HG03159 (cell line): ENCODE data around the gene SLC46A1.

Source experiments
- ATAC-seq: cut with Tn5 transposase; IDR thresholded peaks from one replicate; pipeline ENCODE4 v1.9.1; 2021; ENCODE audit warnings: mild to moderate bottlenecking, moderate library complexity; ENCODE audit not compliant: unreplicated experiment

Gene SLC46A1

DNA sequence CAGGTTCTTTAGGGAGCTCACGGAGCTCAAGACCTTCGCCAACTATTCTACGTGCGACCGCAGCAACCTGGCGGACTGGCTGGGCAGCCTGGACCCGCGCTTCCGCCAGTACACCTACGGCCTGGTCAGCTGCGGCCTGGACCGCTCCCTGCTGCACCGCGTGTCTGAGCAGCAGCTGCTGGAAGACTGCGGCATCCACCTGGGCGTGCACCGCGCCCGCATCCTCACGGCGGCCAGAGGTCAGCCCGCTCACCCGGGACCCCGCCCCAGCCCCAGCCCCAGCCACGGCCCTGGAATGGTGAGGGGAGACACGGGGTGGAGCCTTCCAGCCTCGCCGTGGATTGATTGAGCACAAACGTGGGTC, 21.0 kb downstream of the SLC46A1 start:
- ATAC-seq = no peak

DNA sequence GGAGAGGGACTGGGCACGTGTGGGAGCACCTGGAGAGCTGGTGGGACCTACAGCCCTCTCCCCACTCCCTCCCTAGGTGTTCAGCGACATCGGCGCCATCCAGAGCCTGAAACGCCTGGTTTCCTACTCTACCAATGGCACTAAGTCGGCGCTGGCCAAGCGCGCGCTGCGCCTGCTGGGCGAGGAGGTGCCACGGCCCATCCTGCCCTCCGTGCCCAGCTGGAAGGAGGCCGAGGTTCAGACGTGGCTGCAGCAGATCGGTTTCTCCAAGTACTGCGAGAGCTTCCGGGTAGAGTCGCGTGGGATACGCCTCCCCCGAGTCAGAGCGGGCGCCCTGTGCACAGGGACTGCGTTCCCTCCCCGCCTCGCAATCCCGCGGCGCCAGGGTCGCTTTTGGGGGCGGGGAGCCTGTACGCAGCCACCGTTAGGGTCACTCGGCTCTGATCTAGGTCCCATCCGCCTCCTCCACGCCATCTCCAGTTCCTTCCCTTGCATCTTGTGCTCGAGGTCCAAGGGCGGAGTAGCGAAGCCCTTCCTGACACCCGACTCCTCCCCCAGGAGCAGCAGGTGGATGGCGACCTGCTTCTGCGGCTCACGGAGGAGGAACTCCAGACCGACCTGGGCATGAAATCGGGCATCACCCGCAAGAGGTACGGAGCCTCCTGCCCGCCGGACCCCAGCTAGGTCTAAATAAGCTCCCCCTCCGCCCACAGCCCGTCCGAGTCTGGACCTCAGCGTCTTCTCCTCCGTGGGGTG, 21.6 kb downstream of the SLC46A1 start:
- peak; percentile 52 for ATAC-seq

DNA sequence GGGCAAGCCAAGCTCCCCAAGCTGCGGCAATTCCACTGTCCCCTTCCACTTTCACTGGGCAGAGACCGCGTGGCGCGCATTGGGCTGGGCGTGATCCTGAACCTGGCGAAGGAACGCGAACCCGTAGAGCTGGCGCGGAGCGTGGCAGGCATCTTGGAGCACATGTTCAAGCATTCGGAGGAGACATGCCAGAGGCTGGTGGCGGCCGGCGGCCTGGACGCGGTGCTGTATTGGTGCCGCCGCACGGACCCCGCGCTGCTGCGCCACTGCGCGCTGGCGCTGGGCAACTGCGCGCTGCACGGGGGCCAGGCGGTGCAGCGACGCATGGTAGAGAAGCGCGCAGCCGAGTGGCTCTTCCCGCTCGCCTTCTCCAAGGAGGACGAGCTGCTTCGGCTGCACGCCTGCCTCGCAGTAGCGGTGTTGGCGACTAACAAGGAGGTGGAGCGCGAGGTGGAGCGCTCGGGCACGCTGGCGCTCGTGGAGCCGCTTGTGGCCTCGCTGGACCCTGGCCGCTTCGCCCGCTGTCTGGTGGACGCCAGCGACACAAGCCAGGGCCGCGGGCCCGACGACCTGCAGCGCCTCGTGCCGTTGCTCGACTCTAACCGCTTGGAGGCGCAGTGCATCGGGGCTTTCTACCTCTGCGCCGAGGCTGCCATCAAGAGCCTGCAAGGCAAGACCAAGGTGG, 24.7 kb downstream of the SLC46A1 start:
- ATAC-seq = no peak

DNA sequence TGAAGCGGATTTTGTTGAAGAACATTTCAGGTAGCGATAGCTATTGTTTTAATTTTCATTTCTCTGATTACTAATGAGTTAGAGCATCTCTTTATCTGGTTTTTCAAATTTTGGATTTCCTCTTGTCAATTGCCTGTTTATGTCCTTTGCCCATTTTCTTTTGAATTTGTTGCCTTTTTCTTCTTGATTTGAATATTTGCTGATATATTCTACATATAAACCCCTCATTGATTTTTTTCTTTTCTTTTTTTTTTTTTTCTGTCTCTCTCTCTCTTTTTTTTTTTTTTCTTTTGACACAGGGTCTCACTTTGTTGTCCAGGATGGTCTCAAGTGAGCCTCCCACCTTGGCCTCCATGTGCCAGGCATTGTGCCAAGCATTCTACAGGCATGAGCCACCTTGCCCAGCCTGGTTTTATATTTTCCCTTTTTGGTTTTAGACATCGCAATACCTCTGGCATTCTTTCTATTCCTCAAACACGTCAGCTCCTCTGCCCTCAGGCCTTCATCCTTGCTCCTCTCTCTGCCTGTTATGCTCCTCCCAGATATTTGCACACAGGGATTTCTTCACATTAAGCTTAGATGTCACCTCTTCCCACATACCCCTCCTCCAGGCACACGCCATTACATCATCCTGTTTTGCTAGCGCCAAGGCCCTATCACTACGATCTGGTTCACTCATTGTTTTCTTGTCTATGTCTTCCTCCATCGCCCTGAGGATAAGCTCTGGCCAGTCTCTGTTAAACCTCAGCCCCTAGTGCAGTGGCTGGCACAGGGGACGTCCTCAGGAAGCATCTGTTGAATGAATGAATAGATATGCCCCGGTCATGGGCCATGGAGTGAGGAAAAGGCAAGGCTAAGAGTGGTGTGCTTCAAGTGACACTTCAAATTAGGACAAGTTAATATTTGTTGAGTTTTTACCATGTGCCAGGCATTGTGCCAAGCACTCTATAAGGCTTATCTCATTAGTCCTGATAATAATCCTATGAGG, 25.9 kb downstream of the SLC46A1 start:
- no peak for ATAC-seq

DNA sequence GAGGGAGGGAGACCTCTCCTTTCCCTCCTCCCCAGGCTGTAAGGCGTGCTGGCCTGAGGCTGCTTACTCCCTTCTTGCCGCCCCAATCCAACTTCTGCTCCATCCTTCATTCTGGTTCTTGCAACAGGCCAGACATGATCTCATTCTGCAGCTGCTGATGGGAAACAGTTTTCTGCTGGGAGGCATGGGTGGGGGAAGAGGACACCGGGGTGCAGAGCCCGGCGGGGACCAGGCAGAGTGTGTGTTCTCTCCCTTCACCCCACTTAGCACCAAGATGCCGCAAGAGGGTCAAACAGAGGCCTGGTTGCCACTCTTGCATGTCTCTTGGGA, 33.1 kb downstream of the SLC46A1 start:
- ATAC-seq = no peak

DNA sequence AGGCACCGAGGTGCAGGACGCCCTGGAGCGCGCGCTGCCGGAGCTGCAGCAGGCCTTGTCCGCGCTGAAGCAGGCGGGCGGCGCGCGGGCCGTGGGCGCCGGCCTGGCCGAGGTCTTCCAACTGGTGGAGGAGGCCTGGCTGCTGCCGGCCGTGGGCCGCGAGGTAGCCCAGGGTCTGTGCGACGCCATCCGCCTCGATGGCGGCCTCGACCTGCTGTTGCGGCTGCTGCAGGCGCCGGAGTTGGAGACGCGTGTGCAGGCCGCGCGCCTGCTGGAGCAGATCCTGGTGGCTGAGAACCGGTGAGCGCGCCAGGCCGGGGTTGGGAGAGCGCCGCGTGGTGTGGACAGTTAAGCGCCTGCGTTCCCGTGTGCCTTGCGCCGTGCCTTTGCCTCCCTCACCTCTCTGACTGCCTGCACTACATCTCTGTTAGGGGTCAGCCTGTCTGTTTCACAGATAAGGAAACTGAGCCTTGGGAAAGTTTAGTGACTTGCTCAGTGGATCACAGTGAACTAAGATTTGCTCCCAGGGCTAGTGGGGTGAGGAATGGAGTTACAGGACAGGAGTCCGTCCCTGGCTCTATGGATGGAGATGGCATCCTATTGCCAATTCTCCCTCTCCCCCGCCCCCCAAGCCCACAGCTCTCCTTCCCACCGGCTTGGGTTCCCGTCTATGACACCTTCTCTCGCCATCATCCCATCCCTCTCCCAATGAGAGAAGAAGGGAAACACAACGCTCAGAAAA, 33.6 kb downstream of the SLC46A1 start:
- peak; percentile 28 for ATAC-seq

DNA sequence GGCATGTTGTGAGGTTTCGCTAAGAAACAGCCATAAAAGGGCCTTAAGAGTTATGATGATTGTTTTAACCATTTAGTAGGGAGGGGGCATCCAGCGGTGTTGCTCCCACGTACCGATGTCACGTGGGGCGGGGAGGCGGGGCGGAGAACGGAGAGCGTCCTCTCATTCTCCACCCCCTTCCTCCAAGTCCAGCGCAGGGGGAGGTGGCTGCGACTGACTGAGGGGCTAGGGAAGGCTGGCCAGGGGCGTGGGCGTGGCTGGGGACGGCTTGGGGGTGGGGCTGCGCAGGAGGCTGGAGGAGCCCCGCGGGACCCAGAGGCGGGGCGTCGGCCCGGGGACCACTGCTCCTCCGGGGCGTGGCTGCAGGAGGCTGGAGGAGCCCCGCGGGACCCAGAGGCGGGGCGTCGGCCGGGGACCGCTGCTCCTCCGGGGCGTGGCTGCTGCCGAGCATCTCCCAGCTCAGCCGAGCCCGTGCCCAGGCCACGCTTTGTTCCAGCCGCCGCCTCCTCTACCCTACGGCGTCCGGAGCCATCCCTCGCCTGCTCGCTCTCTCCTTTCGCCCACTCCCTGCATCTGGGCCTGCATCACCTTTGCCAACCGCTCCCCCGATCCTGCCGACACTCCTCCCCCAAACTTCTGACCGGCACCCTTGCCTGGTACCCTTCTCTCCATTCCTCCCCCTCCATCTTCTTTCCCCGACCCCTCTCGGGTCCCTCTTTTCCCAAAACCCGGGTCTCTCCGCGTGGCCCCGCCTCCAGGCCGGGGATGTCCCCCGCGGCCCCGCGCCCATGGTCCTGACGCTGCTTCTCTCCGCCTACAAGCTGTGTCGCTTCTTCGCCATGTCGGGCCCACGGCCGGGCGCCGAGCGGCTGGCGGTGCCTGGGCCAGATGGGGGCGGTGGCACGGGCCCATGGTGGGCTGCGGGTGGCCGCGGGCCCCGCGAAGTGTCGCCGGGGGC, 34.5 kb downstream of the SLC46A1 start, which contains the start of gene SARM1:
Gene SARM1 (plus strand): TSS at position 450 of the 958 bp plus-strand sequence. CDS start 339 bp downstream, at position 789.
- peak; percentile 81 for ATAC-seq

DNA sequence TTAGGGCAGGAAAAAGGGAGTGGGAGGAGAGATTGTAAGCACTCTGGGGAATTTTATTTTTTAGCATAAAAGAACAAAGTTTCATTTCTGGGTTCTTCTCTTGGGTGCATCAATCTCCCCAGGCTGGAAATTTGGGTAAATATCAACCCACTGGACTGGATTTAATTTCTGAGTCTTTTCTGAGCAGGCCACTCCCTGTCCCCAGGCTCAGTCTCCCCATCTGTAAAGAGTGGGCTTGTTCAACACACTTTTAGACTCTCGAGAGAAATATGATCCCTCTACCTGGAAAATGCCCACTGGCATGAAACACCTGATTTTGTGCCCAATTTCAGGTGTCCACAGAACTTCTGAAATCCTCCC, 35.3 kb downstream of the SLC46A1 start:
- no peak for ATAC-seq

DNA sequence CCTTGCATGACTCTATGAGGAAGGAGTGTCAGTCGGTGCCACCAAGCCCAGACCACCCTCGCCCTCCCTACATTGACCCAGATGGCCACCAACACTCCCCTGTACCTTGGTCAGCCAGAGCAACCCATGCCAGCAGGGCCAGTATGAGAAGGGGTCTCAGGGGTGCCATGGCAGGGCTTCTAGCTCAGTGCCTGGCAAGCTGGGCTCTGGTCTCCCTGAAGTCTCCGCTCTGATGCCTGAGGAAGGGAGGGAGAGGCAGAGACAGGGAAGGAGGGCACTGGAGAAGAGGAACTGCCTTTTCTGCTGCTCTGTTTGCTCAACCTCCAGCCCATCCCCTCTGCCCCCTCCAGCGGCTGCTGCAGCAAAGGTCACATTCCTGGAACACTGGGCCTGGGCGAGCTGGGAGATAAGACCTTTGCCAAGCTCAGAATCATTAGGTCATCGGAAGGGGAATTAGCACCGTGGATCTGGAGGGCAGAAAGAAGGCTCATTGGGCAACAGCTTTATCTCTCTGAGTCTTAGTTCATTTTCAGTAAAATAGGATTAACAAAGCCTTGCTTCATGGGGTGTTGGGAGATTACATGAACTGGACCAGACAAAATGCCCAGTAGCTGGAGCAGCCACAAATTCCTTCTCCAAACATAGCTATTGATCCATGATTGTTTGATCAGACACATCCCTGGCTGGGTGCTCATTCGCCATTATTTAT, 35.8 kb downstream of the SLC46A1 start, which contains the start of gene VTN:
Gene VTN (minus strand): TSS at position 273 of the 709 bp plus-strand sequence. CDS start 104 bp downstream, at position 169.
- ATAC-seq = no peak

DNA sequence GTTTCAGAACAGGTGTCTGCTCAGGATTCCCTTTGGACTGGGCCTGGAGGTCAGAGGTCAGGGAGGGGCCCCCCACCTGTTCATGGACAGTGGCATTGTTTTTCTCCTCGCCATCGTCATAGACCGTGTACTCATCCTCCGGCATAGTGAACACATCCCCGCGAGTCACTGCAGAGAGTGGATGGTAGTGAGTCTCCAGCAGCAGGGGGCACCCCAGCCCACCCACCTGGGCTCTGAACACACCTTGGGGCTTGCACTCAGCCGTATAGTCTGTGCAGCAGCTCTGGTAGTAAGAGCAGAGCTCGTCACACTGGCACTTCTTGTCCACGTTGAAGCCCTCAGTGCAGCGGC, 36.4 kb downstream of the SLC46A1 start:
- ATAC-seq = no peak

DNA sequence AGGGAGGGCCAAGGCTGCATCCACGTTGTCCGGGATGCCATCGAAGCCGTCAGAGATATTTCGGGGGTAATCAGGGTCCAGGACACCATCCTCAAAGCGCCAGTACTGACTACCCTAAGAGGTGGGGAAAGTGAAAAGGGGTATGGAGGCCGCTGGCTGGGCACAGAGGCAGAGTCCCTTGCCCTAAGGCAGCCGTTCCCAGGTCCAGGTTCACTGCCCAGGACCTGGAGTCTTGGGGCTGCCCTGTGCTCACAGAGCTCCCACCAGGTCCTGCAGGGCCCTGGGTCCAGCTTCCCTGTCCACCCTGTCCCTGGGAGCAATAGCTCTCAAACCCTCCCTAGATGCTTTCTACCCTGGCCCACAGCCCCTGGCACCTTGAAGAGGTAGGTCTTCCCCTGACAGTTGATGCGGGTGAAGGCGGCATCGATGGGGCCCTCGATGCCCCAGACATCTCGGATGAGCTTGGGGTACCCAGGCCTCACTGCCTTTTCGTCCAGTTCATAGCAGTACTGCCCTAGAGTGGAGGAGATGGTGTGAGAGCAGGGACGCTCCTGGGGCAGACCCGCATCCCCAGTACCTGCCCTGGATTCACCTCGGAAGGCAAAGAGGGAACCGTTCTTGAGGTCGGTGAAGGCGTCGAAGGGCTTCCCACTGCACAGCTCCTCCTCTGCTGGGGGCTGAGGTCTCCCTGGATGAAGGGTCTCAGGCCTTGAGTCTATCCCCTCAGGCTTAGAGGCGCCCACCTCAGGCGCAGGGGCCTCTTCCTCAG, 36.9 kb downstream of the SLC46A1 start:
- ATAC-seq = no peak

DNA sequence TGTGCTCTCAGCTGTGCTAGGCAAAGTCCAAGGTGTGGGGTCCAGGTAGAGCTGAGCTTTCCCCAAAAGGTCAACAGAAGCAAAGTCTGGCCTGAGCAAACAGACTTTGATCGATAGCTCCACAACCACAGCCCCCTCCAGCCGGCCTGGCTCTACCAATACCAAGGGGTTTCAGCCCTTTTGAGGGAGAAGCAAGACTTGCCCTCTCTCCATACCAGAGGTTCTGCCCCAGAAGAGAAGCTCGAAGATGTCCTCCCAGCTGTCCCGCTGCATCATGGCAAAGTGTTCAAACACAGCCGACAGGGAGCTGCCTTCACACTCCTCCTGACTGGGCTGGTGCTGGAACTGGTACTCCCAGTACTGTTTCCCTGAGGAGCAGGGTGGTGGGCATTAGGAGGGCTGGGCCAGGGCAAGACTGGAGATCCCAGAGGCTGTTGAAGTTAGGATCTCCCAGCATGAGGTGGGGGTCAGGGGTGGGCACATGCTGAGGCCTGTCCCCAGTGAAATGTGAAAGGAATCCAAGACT, 37.6 kb downstream of the SLC46A1 start:
- no peak for ATAC-seq

DNA sequence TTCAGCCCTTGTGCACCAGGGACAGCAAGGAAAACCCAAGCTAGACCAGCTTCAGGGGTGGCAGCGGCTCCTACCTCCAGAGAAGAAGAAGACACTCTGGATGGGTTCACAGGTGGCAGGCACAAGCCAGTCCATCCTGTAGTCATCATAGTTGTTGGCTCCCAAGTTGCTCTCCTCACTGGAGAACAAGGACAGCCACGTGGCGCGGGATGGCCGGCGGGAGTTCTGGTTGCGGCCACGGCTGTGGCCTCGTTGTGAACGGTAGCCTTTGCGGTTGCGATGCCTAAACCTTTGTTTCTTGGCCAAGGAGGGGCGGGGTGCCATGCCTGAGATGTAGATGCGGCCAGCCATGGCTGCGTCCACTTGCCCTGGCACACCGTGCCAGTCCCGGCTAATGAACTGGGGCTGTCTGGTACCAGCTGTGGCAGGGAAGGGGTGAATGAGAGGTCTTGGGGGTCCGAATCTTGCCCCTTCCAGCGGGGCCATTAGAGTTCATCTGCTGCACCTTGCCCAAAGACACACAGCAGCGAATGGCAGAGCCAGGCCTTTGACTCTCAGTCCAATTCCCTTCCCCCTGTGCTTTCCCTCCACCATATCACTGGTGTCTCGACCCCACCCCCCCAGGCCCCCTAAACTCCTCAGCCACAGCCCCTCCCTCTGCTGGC, 38.2 kb downstream of the SLC46A1 start:
- no peak for ATAC-seq

DNA sequence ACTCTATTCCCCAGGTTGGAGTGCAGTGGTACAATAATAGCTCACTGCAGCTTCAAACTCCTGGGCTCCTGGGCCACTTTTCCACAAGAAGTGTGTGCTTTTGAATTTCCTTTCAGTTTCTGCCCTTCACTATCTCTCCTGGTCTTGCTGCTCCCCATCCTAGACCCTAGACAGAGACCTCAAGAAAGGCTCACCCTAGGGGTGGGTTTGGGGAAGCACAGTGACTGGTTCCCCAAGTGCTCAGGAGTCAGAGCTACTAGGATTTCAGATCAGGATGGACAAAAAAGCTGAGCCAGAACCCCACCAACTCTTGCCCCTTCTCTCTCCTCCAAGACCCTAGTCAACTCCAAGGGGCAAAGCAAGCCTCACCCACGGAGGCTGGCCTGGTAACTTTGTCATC, 39.4 kb downstream of the SLC46A1 start:
- ATAC-seq = no peak

DNA sequence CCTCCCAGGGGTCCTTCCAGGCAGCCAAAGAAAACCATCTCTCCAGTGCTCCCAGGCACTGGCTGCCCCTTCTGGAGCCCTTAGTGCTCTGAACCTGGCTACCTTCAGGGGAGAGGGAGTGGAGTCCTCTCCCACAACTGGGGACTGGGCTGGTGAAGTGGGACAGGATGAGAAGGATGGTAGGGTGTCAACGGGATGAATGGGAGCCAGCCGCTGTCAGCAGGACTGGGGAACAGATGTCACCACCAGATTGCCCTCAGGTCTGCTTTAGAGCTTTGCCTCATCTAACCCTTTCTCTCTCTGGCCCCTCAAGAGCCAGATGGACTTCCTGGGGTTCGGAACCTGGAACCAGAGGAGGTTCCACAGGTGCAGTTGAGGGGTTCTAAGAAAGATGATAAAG, 40.5 kb downstream of the SLC46A1 start:
- ATAC-seq = no peak

DNA sequence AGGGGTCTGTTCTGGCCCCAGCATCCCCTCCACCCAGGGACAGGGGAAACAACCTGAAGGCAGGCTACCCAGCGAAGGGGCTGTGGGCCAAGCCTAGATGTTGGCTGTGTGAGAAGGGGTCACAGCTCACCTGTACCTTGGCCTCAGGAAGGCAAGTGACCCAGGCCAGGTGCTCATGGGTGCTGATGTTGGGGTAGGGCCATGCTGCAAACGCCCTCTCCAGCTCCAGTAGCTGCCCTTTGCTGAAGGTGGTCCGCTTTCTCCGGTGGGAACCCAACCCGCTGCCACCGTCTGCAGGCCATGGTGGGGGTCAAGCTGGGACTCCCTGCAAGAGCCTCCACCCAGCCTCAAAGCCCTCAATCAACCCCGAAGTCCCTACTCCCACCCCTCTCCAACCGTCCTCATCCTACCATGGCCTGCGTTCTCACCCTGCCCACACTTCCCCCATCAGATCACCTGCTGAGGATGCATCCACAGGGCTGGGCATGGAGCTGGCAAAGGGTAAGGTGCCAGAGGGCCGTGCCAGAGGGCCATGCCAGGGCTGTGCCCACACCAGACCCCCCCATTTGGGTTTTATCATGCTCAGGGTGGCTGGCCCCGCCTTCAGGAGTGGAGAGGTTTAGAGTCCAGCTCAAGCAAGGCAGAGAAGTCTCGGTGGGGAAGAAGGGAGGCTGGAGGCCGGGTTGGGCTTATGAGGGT, 41.2 kb downstream of the SLC46A1 start, which contains the start of gene SEBOX:
Gene SEBOX (minus strand): TSS at position 535 of the 699 bp plus-strand sequence. CDS start 48 bp downstream, at position 487.
- no peak for ATAC-seq
